Posterior cingulate gyrus (tissue), 11 donors: ENCODE results near the gene WRAP73.
A peak's percentile ranks its signal among the peaks of the same experiment; 100 is the strongest.

Source experiments
- DNase-seq, 10 donors: peaks; one replicate each; pipeline versions ENCODE4 v3.0.0 to v3.0.0-alpha.2; 2020 to 2021; ENCODE audit warnings: mixed read lengths in 3 of 10
- intact Hi-C: fragments of 100-400 bp; cut with DNase I; formaldehyde crosslinking; loops from one replicate; pipeline ENCODE4 v1.15.1; 2023

Gene WRAP73

DNA sequence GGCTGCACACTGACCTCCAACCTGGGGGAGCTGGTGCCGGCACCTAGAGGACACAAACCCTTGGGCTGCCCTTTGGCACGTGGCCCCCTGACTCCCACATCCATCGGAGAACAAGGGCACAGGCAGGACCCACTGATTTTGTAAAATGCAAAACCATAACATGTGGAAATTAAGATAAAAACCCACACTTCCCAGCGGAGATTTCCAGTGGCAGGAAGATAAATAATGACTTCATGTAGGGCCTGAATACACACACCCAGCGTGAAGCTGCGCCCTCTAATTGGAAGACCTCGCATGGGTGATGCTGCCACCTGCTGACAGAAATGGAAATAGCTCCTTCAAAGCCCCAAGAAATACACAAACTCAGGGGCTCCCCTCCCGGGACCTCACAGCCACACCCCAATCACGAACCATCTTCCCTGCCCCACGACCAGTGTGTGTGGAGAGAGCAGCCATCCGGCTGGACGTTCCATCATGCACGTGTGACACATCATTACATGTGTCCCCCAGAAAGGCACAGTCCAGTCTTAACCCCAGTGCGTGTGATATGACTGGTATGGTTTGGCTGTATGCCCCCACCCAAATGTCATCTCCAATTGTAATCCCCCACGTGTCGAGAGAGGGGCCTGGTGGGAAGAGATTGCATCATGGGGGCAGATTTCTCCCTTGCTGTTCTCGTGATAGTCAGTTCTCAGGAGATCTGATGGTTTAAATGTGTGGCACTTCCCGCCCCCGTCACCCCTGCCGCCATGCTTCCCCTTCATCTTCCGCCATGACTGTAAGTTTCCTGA, 30.8 kb downstream of the WRAP73 start:
- DNase-seq: peak in 7 of 10 donors; percentile 52 to 94 (median 70)
- intact Hi-C loops: loop anchor here (1.0 to 5.0 kb wide), 3 partner anchors 54 to 167 kb away; partner anchors contain the start of gene ARHGEF16

DNA sequence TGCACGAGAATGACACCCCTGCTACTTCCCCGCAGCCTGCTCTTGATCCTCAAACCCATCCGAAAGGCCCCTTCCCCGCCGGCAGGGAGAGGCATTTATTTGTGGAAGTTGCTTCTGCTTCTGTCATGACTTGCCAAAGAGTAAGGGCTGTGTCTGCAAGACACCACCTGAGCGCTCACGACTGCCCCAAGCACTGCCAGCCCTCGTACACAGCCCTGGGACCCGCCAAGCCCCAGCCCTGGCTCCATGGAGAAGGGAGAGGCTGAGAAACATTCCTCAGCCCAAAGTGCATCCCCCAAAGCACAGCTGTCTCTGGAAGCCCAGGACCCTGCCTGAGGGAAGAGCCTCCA, 31.4 kb downstream of the WRAP73 start:
- DNase-seq: no peak

DNA sequence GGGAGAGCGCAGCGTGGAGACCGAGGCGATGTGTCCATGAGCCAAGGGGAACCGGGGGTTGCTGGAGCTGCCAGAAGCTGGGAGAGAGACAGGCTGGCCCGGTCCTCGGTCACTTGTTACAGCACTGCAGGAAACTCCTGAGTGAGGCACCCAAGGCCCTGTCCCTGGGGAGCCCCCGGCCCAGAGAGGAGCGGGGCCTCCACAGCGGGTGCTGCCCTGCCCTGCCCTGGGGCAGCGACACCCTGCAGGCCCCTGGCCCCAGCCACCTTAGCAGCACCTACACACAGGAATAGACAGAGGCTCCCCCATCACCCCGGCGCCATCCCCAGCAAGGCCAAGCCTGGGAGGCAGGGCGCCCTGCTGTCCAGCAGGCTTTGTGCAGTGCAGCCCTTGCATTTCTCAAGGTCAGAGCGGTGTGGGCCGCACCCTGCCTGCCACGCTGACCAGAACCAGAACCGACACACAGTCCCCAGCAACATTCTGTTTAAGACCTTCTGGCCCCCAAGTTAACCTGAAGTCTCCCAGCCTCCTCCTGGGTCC, 32.0 kb downstream of the WRAP73 start:
- no peak for DNase-seq
- intact Hi-C loops: loop anchor here (5.0 kb wide), 1 partner anchor 166 kb away; the partner anchor contains the start of gene ARHGEF16

More for the DNA sequence above, 31.4 kb downstream of the WRAP73 start:
- intact Hi-C loops: loop anchor here (5.0 kb wide), 1 partner anchor 166 kb away; the partner anchor contains the start of gene ARHGEF16

DNA sequence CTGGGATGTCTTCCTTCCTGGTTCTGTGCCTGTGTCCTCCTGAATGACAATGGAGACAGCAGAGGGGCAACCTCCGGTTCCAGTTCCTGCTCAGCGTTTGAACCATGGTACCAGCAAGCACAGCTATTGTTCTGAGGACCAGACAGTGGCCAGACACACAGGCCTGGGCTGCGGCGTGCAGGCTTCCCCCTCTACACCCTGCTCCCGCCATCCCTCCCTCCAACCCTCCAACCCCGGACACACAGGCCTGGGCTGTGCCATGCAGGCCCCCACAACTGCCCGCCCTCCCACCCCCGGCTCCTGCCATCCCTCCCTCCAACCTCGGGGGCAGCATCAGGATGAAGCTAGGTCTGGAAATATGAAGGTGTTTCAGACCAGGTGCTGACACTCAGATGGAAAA, 33.0 kb downstream of the WRAP73 start:
- intact Hi-C loops: loop anchor here (5.0 kb wide), 1 partner anchor 165 kb away; the partner anchor contains the start of gene ARHGEF16
- DNase-seq: no peak

DNA sequence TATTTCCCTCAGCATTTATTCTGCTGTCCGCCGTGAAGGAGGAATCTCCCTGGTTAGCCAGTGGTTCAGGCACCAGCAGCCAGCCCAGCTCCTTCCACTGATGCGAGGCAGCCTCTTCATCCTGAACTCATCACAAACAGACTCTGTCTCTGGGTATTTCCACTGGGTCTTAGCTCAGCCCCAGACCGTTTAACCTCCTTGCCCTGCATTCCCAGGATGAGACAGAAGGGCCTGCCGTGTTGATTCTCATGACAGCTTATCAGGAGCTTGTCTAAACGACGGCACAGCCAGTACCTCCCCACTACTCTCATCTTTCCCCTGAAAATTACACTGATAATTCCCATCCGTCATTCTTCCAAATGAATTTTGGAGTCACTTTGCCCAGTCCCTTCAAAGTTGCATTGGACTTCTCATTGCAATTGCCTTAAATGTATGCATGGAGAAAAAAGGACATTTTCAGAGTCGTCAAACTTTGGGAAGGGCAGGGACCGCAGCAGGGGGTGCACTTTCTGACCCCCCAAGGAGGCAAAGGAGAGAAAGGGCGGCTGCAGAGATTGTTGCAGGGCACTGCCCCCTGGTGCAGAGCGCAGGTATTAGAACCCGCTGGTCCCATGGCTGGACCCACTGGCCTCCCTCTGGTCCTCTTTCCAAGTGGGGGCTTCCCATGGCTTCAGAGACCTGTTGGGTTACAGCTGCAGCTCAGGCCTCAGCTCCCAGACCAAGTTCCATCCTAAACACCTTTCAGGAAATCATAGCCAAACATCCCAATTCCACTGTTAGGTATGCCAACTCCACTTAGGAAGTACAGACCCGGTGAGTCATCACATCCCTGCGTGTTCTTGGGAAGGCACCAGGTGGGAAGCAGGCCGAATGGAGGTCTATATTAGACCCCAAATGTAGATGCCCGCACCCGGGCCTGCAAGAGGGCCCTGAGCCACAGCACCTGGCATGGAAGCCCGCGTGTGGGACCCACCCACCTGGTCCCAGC, 34.9 kb downstream of the WRAP73 start:
- intact Hi-C loops: loop anchor here (5.0 kb wide), 1 partner anchor 163 kb away; the partner anchor contains the start of gene ARHGEF16
- DNase-seq: no peak

DNA sequence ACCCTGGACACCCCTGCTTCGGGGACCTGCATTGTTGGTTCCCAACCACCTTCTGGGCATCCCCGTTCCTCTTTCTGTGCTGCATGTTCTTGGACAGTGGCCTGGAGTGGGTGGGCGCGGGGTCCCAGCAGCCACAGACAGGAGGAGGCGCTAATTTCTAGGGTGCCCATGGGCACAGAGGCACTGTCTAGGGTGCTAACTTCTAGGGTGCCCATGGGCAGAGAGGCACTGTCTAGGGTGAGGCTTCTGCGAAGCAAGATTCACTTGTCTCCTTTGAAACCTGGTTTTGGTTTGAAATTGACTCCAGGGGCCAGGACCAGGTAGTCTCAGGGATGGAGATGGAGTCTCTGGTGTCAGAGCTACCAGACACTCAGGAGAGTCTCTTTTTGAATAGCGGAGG, 37.8 kb downstream of the WRAP73 start:
- DNase-seq: no peak
- intact Hi-C loops: no loop called here

DNA sequence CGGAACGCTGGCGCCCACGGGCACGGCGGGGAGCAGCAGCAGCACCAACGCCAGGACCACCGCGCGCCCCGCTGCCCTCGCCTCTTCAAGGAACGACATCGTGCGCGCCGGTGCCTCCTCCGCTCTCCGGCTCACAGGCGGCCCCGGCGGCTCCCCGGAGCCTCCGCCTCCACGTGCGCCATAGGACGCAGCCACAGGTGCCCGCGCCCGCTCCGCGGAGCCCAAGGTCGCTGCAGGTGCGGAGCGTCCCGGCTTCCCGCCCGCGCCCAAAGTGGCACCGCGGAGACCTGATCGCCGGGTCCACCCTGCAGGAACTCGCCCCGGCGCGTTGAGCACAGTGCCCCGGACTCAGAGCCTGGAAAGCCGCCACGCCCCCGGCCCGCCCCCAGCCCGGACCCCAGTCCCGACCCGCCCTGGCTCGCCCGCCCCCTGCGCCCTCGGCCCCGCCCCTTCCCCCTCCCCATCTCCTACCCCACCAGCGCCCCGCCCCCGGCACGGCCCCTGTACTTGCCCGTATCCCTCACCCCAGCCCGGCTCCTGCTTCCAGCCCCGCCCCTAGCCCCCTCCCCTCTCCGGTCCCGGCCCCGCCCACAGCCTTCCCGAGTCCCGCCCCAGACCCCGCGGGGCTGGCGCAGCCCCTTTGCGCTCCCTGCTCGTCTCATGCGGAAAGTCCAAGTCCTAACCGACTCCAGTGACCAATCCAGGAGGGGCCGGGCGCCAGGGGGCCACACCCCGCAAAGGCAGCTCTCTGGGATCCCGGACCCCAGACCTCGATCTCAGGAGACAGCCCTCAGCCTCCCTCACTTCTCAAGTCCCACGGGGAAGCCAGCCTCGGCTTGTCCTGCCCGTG, 38.5 kb downstream of the WRAP73 start, which contains the start of gene MEGF6:
TSS of gene MEGF6 (minus strand) at position 339 of the 850 bp plus-strand sequence. CDS start at position 99, 240 bp downstream.
- peak in 2 of 10 donors; percentile 26 to 32 for DNase-seq
- intact Hi-C loops: no loop called here

DNA sequence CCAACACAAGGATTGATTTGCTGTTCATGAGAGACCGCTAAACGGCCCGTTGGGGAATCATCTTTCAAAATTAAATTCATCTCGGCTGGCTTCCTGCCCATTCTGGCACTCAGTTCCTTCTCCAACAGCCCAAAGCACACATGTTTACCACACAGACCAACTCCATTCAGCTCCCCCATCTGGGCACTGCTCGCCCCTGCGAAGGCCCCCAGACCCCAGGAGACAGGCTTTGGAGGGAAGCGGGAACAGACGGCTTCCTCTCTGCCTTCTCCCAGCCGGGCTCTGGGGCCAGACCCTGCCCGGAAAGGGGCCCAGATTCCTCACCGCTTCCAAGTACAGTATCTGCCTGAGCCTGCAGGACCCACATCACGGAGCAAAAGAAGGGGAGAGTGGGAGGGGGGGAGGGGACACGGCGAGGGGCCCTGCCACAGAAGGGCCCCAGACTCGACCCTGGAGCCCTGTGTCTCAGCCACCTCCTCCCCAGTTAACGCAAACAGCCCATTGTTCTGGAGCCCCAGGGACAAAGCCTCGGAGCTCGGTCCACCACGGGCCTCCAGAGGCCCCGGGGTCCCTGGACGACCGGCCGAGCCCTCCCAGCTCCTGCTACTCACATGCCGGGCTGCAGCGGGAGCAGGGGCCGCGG, 39.3 kb downstream of the WRAP73 start:
- intact Hi-C loops: no loop called here
- no peak for DNase-seq

DNA sequence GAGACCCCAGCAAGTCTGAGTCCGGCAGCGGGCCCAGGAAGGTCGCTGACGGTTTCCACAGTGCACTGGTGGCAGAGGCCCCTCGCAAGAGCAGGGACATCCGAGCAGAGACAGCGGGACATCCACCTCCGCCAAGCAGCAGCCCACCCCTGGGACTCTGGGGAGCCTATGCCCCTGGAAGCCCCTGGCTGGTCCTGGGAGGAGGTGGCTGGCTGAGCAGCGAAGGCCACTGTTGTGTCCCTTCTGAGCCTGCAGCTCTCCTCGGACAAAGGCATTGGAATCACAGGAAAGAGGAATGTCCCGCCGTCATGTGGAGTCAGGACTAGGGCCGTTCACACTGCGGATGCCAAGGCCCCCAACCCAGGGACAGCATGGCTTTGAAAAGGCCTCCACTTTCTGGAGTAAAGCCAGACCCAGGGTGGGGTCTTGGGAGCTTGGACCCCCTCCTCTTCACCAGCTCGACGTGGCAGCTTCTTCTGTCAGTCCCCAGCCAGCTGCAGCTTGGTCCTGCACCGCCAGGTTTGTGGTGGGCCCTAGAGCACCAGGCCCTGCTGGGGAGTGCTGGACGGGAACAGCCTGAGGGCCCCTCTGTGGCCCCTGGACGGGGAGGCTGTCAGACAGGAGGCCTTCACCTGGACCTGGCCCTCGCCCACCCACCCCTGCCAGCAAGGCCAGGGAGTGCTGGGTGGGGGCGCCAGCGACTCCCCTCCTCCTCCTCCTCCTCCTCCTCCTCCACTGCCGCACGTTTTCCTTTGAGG, 40.0 kb downstream of the WRAP73 start:
- no peak for DNase-seq
- intact Hi-C loops: no loop called here

DNA sequence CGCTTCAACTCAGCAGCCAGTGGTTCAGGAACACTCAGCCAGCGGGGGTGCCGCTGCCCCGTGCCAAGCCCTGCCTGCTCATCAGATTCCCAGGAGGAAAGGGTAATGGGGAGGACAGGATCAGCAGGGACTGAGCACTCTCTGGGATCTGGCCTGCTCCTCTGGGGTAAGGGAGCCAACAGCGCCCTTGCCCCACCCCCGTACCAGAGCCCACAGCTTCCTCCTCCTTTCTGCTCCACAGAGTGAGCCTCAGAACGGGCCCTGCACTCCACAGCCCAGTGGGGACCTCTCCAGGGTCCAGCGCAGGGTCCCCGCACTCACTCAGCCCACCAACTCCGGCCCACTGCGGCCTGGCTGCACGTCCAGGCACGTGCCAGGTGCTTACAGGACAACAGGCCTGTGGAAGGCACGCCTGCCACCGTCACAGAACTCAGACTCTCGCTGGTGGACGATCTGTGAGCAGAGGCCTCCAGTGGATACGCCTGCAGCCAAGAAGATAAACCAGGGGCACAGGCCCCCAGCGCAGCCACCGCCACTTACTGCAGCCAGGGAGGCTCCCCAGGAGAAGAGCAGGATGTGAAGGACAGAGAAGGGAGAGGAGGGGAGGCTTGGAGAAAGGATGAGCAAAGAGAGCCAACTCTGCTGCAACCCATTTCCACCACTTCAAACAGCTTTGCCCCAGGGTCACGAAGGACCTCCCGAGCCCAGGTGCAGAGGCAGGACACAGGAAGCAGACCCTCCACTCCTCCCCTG, 40.7 kb downstream of the WRAP73 start:
- DNase-seq: no peak
- intact Hi-C loops: no loop called here

DNA sequence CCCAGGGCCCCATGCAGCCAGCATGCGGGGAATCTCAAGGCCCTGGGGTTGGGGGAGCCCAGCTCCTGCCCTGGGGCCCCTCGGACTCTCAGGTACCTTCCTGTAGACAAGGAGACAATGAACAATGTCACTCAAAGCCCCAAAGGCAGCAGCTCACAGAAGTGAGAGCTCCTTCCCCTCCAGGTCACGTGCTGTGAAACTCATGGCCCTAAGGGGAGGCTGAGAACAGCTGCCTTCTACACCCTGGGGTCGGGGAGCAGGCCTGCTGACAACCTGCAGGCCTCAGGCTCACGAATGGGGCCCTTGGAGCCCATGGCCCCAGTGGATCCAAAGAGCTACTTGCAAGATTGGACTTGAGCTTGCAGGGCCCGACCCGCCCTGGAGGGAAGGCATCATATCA, 41.7 kb downstream of the WRAP73 start:
- intact Hi-C loops: no loop called here
- no peak for DNase-seq

DNA sequence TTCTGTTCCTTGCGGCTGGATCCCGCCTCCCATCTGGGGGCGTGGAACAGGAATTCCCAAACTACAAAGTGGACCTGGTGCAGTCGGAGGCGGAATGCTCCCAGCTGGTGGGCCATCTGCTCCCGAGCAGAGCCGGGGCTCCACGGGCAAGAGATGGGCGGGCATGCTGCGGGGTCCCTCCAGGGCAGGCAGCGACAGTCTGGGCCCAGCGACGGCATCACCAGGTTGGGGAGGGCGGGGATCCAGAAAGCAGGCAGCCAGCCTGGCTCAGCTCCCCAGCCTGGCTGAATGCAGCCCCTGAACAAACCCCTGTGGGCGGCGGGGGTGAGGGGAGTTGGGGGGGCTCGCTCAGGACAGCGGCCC, 42.2 kb downstream of the WRAP73 start:
- peak in 1 of 10 donors; percentile 32 for DNase-seq
- intact Hi-C loops: no loop called here

DNA sequence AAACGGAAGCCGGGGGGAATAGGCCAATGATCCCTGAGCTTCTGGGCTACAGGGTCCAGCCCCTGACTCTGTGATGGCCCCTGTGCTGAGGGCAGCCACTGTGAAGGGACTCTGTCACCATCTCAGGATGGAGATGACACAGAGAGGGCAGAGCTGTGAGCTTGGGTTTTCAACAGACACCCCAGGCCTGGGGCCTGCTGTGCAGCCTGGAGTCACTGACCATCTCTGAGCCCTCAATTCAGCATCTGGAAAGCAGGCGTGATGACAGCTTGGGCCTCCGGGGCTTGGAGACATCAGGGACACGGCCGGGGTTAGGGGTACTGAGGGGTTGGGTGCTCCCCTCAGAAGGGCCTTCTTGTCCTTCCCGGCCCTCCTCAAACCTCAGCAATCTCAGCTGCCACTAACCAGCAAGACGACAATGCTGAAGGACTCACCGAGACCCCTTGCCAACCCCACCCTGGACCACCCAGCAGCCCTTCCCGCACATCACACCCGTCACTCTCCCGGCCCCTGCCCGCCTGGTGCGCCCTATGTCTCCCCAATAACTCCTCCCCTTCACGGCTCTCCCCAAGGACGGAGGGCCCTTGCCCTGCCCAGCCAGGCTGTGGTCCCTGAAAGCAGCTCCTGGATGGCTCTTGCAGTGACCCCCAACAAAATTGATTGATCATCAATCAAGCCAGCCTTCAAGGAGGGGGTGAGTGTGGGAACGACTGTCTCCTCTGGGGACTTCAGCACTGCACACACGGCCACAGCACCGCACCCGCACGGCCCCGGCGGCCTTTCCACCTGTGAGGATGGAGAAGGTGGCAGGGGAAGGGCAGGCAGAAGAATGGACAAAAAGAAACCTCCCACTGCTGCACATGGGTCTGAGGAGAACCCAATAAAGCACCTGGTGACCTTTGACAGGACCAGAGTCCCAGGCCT, 42.9 kb downstream of the WRAP73 start:
- DNase-seq: no peak
- intact Hi-C loops: no loop called here

DNA sequence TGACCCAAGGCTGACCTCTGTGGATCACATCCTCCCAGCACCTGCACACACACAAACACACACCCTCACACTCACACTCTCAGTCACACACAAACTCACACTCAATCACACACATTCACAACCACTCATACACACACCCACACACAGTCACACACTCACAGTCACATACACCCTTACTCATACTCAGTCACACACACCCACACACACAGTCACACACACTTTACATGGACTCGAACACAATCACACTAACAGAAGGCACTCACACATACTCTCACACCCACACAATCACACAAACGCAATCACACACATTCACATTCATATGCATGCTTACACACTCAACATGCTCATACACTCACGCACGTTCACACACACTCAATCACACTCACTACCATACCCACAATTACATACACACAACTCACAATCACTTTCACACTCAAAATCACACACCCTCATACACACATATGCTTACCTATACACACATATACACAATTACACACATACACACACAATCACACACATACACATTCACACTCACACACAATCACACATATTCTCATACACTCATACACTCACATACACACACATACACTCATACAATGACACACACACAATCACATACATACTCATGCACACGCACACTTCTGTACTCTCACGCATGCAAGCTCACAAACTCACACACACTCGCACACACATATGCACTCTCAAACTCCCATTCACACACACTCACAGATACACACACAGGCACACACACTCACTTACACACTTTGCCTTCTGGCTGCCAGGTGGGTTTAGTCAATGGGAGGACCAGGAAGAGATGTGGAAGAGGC, 44.7 kb downstream of the WRAP73 start:
- intact Hi-C loops: no loop called here
- no peak for DNase-seq

DNA sequence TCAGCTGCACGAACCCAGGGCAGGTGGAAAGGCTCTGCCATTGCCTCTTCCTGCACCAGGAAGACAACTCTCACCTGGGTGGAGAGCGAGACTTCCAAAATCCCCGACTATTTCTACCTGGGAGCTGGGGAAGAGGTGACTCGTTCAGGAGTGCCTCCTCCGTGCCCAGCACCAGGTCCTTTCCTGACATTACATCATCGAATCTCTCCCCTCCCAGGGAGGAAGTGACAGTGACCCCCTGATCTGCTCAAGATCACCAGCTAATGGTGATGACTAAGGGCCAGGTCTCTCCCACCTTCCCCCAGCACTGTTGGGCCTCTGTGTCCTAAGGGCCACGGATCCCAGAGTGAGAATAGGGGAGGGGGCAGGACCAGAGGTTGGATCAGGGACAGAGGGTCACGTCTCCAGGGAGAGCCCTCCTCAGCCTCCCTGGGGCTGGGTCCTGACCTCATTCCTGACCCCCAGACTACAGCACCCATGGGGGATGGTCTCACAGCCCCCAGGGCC, 45.4 kb downstream of the WRAP73 start:
- intact Hi-C loops: no loop called here

More for the DNA sequence above, 45.4 kb downstream of the WRAP73 start:
- DNase-seq: no peak
